Osteocyte (in vitro differentiated cells): ENCODE results near the gene PAX2. TPM values are rescaled to one million over a fixed set of nuclear protein-coding genes. Genes with fewer than 3 reads are reported as not detected.

ENCODE experiments used
- DNase-seq: peaks from one replicate; pipeline ENCODE4 v3.0.0; 2021; ENCODE audit warnings: mixed read lengths; ENCODE audit not compliant: unreplicated experiment; ENCODE audit errors: extremely low spot score
- H3K27ac Mint-ChIP-seq: one replicate; pipeline ENCODE4 v1.8.0; 2021; ENCODE audit warnings: mild to moderate bottlenecking, mixed read lengths; ENCODE audit not compliant: unreplicated experiment
- H3K27me3 Mint-ChIP-seq: one replicate; pipeline ENCODE4 v1.8.0; 2021; ENCODE audit warnings: mixed read lengths; ENCODE audit not compliant: unreplicated experiment
- H3K36me3 Mint-ChIP-seq: one replicate; pipeline ENCODE4 v1.8.0; 2021; ENCODE audit warnings: mixed read lengths; ENCODE audit not compliant: unreplicated experiment
- H3K4me1 Mint-ChIP-seq: one replicate; pipeline ENCODE4 v1.8.0; 2021; ENCODE audit warnings: mixed read lengths; ENCODE audit not compliant: unreplicated experiment
- H3K4me3 Mint-ChIP-seq: one replicate; pipeline ENCODE4 v1.8.0; 2021; ENCODE audit warnings: mild to moderate bottlenecking, moderate library complexity, mixed read lengths; ENCODE audit not compliant: unreplicated experiment
- H3K9me3 Mint-ChIP-seq: one replicate; pipeline ENCODE4 v1.8.0; 2021; ENCODE audit warnings: mixed read lengths; ENCODE audit not compliant: unreplicated experiment
- total RNA-seq: library from RNA; stranded (reverse); gene quantifications from 2 replicates; pipeline ENCODE4 v1.2.1, GENCODE V29; 2021
- TF ChIP-seq, protein P1 (sequence below): fragments of 200-600 bp; sonication (generic); IDR thresholded peaks from 2 replicates; pipeline ENCODE4 v1.5.0; 2021; ENCODE audit warnings: antibody characterized with exemption, mild to moderate bottlenecking, moderate library complexity

PAX2 gene
- total RNA-seq, 1 donor from 2014 or later = 0.30 TPM

DNA sequence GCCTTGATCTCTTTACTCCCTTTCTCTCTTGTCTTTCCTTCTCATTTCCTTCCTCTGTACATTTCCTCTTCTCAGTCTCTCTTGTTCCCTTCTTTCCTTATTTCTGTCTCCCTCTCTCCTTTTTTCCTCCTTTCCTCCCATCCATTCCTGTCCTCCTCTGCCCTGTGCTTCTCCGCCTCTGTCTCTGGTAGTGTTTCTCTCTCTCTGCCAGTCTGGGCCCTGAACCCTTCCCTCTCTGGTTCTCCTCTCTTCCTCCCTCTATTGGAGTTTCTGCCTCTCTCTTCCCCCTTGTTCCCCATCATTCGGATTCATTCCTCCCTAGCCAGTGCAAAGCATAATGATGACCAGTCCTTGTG, 13.2 kb upstream of the PAX2 start:
- no peaks in the 10 kb centered on the region for H3K9me3 Mint-ChIP-seq
- H3K4me1 Mint-ChIP-seq = peaks cover 41% of the 10 kb centered on the region
- TF ChIP-seq, protein P1, sequence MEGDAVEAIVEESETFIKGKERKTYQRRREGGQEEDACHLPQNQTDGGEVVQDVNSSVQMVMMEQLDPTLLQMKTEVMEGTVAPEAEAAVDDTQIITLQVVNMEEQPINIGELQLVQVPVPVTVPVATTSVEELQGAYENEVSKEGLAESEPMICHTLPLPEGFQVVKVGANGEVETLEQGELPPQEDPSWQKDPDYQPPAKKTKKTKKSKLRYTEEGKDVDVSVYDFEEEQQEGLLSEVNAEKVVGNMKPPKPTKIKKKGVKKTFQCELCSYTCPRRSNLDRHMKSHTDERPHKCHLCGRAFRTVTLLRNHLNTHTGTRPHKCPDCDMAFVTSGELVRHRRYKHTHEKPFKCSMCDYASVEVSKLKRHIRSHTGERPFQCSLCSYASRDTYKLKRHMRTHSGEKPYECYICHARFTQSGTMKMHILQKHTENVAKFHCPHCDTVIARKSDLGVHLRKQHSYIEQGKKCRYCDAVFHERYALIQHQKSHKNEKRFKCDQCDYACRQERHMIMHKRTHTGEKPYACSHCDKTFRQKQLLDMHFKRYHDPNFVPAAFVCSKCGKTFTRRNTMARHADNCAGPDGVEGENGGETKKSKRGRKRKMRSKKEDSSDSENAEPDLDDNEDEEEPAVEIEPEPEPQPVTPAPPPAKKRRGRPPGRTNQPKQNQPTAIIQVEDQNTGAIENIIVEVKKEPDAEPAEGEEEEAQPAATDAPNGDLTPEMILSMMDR = no peak
- no peak for DNase-seq
- H3K4me3 Mint-ChIP-seq = no peak overlapping the region
- H3K27ac Mint-ChIP-seq = no peak overlapping the region
- peaks cover 2% of the 10 kb centered on the region for H3K36me3 Mint-ChIP-seq
- H3K27me3 Mint-ChIP-seq = peaks cover 92% of the 10 kb centered on the region

DNA sequence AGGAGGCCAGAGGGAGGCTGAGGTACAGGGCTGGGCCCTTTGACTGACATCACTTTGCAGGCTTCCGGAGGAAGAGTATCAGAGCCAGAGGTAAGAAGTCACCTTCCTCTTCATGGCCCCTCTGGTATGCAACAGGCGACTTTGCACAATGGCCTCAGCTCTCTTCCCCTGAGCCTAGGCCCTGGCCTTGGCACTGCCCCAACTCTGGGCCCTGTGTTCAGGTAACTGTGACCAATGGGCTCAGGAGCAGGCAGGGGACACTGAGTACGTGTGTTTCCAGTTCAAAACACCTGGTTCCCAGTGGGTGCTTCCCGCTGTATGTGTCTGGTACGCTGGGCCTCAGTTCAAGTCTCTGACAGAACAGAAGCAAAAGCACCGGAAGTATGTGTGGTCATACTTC, 12.1 kb upstream of the PAX2 start:
- peaks cover 2% of the 10 kb centered on the region for H3K36me3 Mint-ChIP-seq
- no peak overlapping the region for H3K4me3 Mint-ChIP-seq
- no peak for DNase-seq
- peaks cover 49% of the 10 kb centered on the region for H3K4me1 Mint-ChIP-seq
- no peak overlapping the region for H3K27ac Mint-ChIP-seq
- TF ChIP-seq, protein P1 = no peak
- H3K27me3 Mint-ChIP-seq = peaks cover 92% of the 10 kb centered on the region
- no peaks in the 10 kb centered on the region for H3K9me3 Mint-ChIP-seq

DNA sequence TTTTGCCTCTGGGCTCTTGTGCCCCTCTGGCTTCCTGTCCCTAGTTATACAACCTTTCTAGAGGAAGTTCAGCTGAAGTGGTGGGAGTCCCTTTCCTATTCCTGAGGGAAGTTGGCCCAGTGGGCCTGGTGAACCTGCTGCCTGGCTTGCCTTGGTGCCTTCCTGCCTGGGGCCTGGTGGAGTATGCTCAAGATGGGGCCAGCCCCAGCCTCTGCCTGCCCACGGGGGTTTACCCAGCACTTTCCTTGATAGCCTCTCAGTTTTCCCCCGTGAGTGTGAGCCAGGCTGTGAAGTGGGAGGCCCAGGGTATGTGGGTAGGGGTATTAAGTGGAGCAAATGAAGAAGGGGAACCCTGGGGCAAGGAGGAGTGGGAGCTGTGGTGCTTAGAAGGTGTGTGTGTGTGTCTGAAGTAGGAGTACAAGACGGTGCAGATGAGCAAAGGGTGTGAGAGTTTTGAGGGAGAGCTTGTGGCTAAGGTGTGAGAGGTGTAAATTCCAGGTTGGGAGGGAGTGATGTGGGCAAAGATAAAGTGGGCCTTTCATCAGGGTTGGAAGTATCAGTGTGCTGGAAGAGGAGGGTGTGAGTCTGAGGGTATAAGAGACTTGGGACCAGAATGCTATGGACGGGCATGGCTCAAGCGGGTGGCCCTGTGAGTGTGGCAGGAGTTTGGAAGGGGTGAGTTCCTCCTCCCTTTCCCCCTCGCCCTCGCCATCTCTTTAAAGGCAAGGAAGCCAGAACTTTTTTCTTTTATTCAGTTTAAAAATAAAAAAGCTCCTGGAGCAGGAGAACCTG, 10.9 kb upstream of the PAX2 start:
- Mint-ChIP-seq H3K4me3 (no peak overlapping the region), H3K9me3 (no peaks in the 10 kb centered on the region), H3K4me1 (peaks cover 40% of the 10 kb centered on the region), H3K36me3 (peaks cover 2% of the 10 kb centered on the region), H3K27me3 (peaks cover 92% of the 10 kb centered on the region), H3K27ac (no peak overlapping the region)
- no peak for DNase-seq
- TF ChIP-seq, protein P1 = no peak

DNA sequence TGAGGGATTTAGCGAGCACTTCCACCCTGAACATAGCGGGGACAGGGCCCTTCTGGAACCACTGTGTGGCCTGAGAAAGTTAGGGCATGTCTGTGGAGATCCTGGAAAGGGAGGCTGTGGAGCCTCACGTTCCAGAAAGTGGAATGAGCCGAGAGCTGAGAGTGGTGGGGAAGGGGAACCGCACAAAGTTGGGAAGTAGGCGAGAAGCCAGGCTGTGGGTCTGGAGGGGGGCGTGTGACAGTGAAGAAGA, 10.4 kb upstream of the PAX2 start:
- Mint-ChIP-seq H3K9me3 (no peaks in the 10 kb centered on the region), H3K27ac (no peak overlapping the region), H3K4me1 (peaks cover 42% of the 10 kb centered on the region), H3K36me3 (peaks cover 2% of the 10 kb centered on the region), H3K27me3 (peaks cover 93% of the 10 kb centered on the region), H3K4me3 (no peak overlapping the region)
- no peak for DNase-seq
- TF ChIP-seq, protein P1 = no peak

DNA sequence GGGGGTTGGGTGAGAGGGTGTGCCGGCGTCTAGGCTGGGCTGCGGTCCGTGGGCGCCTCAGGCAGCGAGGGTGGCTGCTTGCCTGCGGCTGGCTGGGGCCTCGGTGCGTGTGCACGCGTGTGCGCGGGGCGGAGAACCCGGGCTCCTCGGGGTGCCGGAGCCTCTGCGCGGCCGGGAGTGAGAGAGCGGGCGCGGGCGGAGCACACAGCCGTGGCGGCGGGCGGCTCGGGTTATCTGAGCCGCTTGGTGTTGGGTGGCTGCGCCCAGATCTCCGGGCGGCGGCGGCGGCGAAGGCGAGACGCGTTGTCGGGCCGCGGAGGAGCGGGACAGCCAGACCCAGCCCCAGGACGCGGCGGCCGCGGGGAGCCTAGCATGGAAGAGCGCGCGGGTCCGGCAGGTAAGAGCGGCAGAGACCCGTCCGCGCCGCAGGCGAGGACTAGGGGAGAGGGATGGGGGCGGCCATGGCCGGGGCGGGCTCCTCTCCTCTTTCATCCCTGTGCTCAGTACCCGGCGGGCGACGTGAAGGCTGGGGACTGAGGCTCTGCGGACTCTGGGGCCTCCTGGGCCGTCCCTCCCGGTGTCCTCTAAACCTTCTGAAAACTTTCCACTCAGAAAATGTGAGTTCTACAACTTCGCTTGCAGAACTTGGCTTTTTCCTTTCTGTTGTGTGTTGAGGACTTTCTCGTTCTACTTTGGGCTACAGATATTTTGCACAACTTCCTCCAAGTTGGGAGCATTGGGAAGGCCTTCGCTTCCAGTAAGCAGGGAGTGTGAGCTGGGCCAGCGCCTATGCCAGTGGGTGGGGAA, 9.8 kb upstream of the PAX2 start:
- H3K36me3 Mint-ChIP-seq = peaks cover 2% of the 10 kb centered on the region
- no peak overlapping the region for H3K27ac Mint-ChIP-seq
- H3K4me1 Mint-ChIP-seq = peaks cover 38% of the 10 kb centered on the region
- TF ChIP-seq, protein P1 = no peak
- DNase-seq = no peak
- peaks cover 93% of the 10 kb centered on the region for H3K27me3 Mint-ChIP-seq
- H3K9me3 Mint-ChIP-seq = no peaks in the 10 kb centered on the region
- H3K4me3 Mint-ChIP-seq = no peak overlapping the region
